Stimulated activated CD8-positive, alpha-beta memory T cell treated with anti-CD3 and anti-CD28 coated beads, Interleukin-12 subunit alpha, Interleukin-12 subunit beta, amount 100 ng/mL, for 24 hours (primary cell): Measurements from ENCODE around the gene MXI1.
"Not testable (repeated sequence)": the region's sequence is repeated elsewhere in the genome, so short reads cannot be mapped to it uniquely, and the experiment has no call there.

ENCODE experiments used
- DNase-seq: peaks from one replicate; pipeline ENCODE4 v3.0.0-alpha.2; 2020; ENCODE audit errors: extremely low read depth

Gene MXI1

GRCh38 chr10:110317866-110318850, 110.8 kb downstream of the MXI1 start:
- no peak for DNase-seq

- DNase-seq: no peak
Observed at GRCh38 chr10:110321869-110322620, 114.6 kb downstream of the MXI1 start.

DNA sequence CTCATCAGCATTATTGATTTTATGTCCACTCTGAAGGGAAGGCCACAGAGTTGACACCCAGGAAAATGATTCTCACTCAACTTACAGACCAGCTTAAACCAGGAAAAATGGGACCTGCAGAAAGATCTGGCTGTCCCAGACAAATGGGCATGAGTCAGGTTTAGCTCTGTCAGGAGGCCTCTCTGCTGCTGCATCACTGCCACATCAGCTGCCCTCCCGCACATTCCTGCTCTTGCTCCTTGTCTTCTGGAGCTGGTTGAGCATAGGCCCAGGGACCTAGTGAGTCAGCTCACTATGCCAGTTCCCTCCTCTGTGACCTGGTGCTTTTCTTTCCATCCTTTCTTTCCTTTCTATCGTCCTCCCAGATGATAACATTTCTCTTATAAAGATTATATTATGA, 116.1 kb downstream of the MXI1 start:
- DNase-seq: no peak

DNA sequence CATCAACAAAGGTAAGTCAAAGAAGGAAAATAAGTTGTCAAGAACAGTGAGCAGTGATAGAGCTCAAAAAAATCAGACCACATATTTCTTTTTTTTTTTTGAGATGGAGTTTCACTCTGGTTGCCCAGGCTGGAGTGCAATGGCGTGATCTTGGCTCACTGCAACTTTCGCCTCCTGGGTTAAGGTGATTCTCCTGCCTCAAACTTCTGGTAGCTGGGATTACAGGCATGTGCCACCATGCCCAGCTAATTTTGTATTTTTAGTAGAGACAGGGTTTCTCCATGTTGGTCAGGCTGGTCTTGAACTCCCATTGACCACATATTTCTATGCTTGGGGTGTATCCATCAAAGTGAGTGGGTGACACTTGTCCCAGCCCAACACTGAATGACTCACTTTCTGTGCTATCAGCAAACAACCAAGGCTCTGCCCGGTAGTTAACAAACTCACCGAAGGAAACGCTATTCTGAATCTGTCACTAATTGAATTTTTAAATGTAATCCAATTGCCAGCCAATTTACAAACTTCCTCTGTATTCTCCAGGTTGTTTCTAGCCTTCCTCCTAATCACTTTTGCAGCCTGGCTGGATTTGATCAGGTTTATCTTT, 116.9 kb downstream of the MXI1 start:
- no peak for DNase-seq

DNA sequence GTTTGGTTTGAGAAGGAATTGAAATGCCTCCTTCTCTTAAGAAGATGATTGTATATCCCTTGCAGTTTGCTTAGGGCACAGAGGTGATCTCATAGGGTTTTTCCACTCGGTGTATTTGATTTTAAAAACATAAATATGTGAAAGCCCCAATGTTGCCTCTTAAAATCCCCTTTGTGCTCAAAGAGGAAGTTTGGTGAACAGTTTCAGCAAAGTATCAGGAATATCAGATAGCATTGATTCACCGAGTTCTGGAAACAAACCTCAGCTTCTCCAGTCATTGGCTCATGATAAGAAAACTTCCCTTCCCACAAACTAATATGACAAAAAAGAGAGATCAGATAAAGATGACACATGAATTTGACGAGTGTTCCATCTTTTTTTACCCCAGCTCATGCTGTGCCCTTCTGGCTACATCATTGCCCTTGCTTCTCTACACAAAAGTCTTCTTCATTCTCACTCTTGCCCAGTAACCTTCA, 117.4 kb downstream of the MXI1 start:
- DNase-seq: no peak

DNA sequence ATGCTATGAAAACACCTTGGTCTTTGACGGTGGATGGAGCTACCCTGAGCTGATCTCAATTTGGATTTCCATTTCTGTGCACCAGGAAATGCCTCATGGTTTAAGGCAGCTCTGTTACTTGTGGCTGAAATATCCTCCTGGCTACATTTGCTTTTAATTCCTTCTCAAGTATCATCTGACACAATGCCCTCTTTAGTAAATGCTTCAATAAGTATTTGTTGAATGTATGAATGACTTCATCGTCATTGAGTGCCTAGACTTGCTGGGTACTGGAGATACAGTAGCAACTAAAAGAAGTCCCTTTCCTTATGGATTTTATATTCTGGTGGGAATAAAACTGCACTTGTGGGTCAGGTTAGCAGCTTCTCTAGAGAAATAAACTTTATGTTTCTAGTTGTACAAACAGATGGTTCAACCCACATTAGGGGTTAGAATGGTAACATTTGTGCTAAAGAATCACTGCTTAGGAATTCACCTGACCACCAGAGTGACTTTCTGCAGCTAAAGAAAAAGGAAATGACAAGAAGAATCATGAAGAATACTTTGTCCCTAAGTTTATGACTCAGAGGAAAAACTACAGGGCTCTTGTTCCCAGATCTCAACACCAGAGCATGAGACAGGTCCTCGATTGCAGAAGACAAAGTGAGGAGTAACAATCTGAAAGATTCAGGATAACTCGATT, 119.1 kb downstream of the MXI1 start:
- DNase-seq: no peak

- DNase-seq: no peak
Observed at GRCh38 chr10:110327262-110327914, 120.0 kb downstream of the MXI1 start.

- DNase-seq: no peak
Observed at GRCh38 chr10:110330675-110331074, 123.3 kb downstream of the MXI1 start.

GRCh38 chr10:110331226-110331795, 123.9 kb downstream of the MXI1 start:
- DNase-seq: not testable (repeated sequence)

GRCh38 chr10:110334061-110334656, 126.8 kb downstream of the MXI1 start:
- DNase-seq: no peak

- no peak for DNase-seq
Observed at GRCh38 chr10:110335314-110336064, 128.1 kb downstream of the MXI1 start.

DNA sequence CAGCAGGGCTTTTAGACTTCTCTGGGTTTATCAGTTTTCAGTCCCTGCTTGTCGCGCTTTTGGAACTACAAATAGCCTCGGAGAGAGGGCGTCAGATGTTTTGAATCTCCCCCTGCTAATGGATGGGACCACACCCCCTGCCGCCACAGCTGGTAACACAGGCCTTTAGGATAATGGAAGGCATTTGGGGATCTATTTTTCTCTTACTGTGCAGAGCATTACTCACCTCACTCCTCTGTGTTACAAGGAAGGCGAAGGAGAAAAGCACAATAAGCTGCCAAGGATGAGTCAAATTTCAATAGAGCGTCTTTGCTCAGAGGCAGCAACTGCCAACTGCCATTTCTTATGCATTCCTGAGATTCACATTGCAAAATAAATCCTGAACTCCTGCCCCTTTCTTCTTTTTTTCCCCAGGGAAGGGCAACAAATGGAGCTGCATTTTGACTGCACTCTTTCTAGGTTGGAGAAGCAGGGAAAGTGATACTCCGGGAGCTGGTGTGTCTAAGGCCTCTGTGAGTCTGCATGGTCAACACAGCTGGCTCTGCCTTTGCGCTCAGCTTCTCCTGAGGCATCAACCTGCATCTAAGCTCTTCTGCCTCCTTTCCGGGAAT, 128.8 kb downstream of the MXI1 start:
- DNase-seq: no peak
